Caco-2 (cell line): ENCODE data around the gene TTYH1. TPM values are rescaled to one million over a fixed set of nuclear protein-coding genes. Genes with fewer than 3 reads are reported as not detected.
A peak's percentile ranks its signal among the peaks of the same experiment; 100 is the strongest.
"Not testable (repeated sequence)": the region's sequence is repeated elsewhere in the genome, so short reads cannot be mapped to it uniquely, and the experiment has no call there.

Experiments used
- BruUV-seq: library from RNA; stranded (reverse); fragments of 400-500 nt; replicated peaks from 2 replicates; lab custom pipeline; 2021; lab: Mats Ljungman, UMichigan
- CTCF ChIA-PET: fragments of 300-600 bp; sonication (Branson Sonifier 250); formaldehyde crosslinking; loops from one replicate; lab custom pipeline; 2022; ENCODE audit warnings: antibody characterized with exemption; lab: Charles Lee
- POLR2A ChIA-PET: fragments of 300-600 bp; sonication (Branson Sonifier 250); formaldehyde crosslinking; loops from one replicate; lab custom pipeline; 2022; ENCODE audit warnings: antibody characterized with exemption; lab: Charles Lee
- DNase-seq, 2 experiments: peaks; one replicate each; pipeline versions ENCODE4 v3.0.0 to v3.0.0-alpha.2; 2020 to 2022
- H3K27me3 ChIP-seq: replicated peaks from 2 replicates; pipeline ENCODE4 v1.6.0; 2011; ENCODE audit warnings: low read length; ENCODE audit not compliant: control insufficient read depth, insufficient read depth
- H3K36me3 ChIP-seq: 2 replicates; pipeline ENCODE4 v1.5.1; 2011; ENCODE audit warnings: low read length; ENCODE audit not compliant: control insufficient read depth, insufficient read depth
- H3K4me1 ChIP-seq: fragments of 250-450 bp; sonication (Bioruptor Pico); 2 replicates; pipeline ENCODE4 v1.5.1; 2020; ENCODE audit warnings: mild to moderate bottlenecking
- H3K4me3 ChIP-seq: 2 replicates; pipeline ENCODE4 v1.5.1; 2011; ENCODE audit warnings: low read depth, mild to moderate bottlenecking, control low read depth, low read length
- H3K9me3 ChIP-seq: fragments of 250-450 bp; sonication (Bioruptor Pico); 2 replicates; pipeline ENCODE4 v1.5.1; 2020; ENCODE audit warnings: mild to moderate bottlenecking, moderate library complexity
- H3K27ac Mint-ChIP-seq: one replicate; pipeline ENCODE4 v1.8.0; 2022; ENCODE audit warnings: mixed read lengths; ENCODE audit not compliant: unreplicated experiment
- H3K27me3 Mint-ChIP-seq: one replicate; pipeline ENCODE4 v1.8.0; 2022; ENCODE audit warnings: mixed read lengths; ENCODE audit not compliant: insufficient read depth, unreplicated experiment
- H3K36me3 Mint-ChIP-seq: one replicate; pipeline ENCODE4 v1.8.0; 2022; ENCODE audit warnings: mild to moderate bottlenecking, mixed read lengths; ENCODE audit not compliant: insufficient read depth, unreplicated experiment
- H3K4me1 Mint-ChIP-seq: one replicate; pipeline ENCODE4 v1.8.0; 2022; ENCODE audit warnings: low read depth, mixed read lengths; ENCODE audit not compliant: unreplicated experiment
- H3K4me3 Mint-ChIP-seq: one replicate; pipeline ENCODE4 v1.8.0; 2022; ENCODE audit warnings: mild to moderate bottlenecking, moderate library complexity, mixed read lengths; ENCODE audit not compliant: unreplicated experiment
- H3K9me3 Mint-ChIP-seq: one replicate; pipeline ENCODE4 v1.8.0; 2022; ENCODE audit warnings: mixed read lengths; ENCODE audit not compliant: unreplicated experiment
- CTCF ChIP-seq, 2 experiments: fragments of 200-600 bp in 1 of 2; IDR thresholded peaks; 1 replicate in 1 of 2; 2 replicates in 1 of 2; pipeline versions ENCODE4 v1.5.1 to v1.8.0; 2011 to 2022; ENCODE audit warnings: antibody characterized with exemption in 1 of 2, control low read depth in 1 of 2, inconsistent platforms in 1 of 2, low read depth in 1 of 2, low read length in 1 of 2, mild to moderate bottlenecking in 1 of 2, moderate library complexity in 1 of 2; ENCODE audit not compliant: insufficient read depth in 1 of 2, severe bottlenecking in 1 of 2, unreplicated experiment in 1 of 2
- intact Hi-C: fragments of 100-400 bp; cut with micrococcal nuclease; formaldehyde crosslinking; loops from one replicate; pipeline ENCODE4 v1.10.0; 2022; ENCODE audit not compliant: unreplicated experiment
- total RNA-seq: library from RNA; stranded (reverse); gene quantifications from 2 replicates; pipeline ENCODE4 v1.2.3, GENCODE V29; 2022

The TTYH1 gene
- total RNA-seq, 1 experiment from 2014 or later: not detected

- Histone ChIP-seq H3K36me3 (peaks cover 1% of the 10 kb centered on the region; the same call in 1 of the 2 replicates), H3K4me1 (peaks cover 14% of the 10 kb centered on the region), H3K9me3 (no peaks in the 10 kb centered on the region), H3K27me3 (no peaks in the 10 kb centered on the region), H3K4me3 (no peak overlapping the region)
- H3K4me1 Mint-ChIP-seq: no peaks in the 10 kb centered on the region
- ChIA-PET POLR2A (no interaction called here), CTCF (no interaction called here)
- no peak for TF ChIP-seq CTCF (IDR thresholded peaks at IDR 0.05; ENCODE audit: insufficient read depth in 1 of 2, low read depth in 1 of 2, low read length in 1 of 2, severe bottlenecking in 1 of 2, unreplicated experiment in 1 of 2)
- BruUV-seq: no TSS peak
- DNase-seq: no peak
- no peaks in the 10 kb centered on the region for H3K27me3 Mint-ChIP-seq
- H3K9me3 Mint-ChIP-seq: no peaks in the 10 kb centered on the region
- H3K4me3 Mint-ChIP-seq: no peak overlapping the region
- peaks cover 56% of the 10 kb centered on the region for H3K36me3 Mint-ChIP-seq
- H3K27ac Mint-ChIP-seq: no peak overlapping the region
- intact Hi-C loops: no loop called here
These were observed 25.4 kb downstream of the TTYH1 start for GRCh38 chr19:54440641-54441040.

GRCh38 chr19:54444737-54445136 lies 29.5 kb downstream of the TTYH1 start:
- no peak overlapping the region for H3K4me3 ChIP-seq
- intact Hi-C loops: no loop called here
- H3K4me3 Mint-ChIP-seq: no peak overlapping the region
- BruUV-seq: no TSS peak
- peaks cover 1% of the 10 kb centered on the region; the same call in 1 of the 2 replicates for H3K36me3 ChIP-seq
- peak overlapping the region; percentile 15 for H3K27ac Mint-ChIP-seq
- H3K9me3 Mint-ChIP-seq: no peaks in the 10 kb centered on the region
- peaks cover 70% of the 10 kb centered on the region for H3K36me3 Mint-ChIP-seq
- CTCF ChIA-PET: no interaction called here
- H3K4me1 Mint-ChIP-seq: no peaks in the 10 kb centered on the region
- POLR2A ChIA-PET: no interaction called here
- no peak for TF ChIP-seq CTCF (IDR thresholded peaks at IDR 0.05; ENCODE audit: insufficient read depth in 1 of 2, low read depth in 1 of 2, low read length in 1 of 2, severe bottlenecking in 1 of 2, unreplicated experiment in 1 of 2)
- H3K27me3 Mint-ChIP-seq: no peaks in the 10 kb centered on the region
- no peaks in the 10 kb centered on the region for H3K9me3 ChIP-seq
- H3K27me3 ChIP-seq: no peaks in the 10 kb centered on the region
- H3K4me1 ChIP-seq: peaks cover 27% of the 10 kb centered on the region
- peak; percentile 51 to 79 for DNase-seq

GRCh38 chr19:54446349-54446748 lies 31.1 kb downstream of the TTYH1 start:
- DNase-seq: peak in 1 of 2 experiments; percentile 35
- intact Hi-C loops, H3K9me3 ChIP-seq, H3K4me3 ChIP-seq, BruUV-seq, H3K27ac Mint-ChIP-seq, H3K27me3 Mint-ChIP-seq, H3K27me3 ChIP-seq, H3K9me3 Mint-ChIP-seq, CTCF ChIA-PET, H3K36me3 ChIP-seq, POLR2A ChIA-PET: not testable (repeated sequence)
- peaks cover 27% of the 10 kb centered on the region for H3K4me1 ChIP-seq
- Mint-ChIP-seq H3K4me3 (peak overlapping the region; percentile 92), H3K36me3 (peaks cover 73% of the 10 kb centered on the region), H3K4me1 (peaks cover 13% of the 10 kb centered on the region)
- TF ChIP-seq CTCF (IDR thresholded peaks at IDR 0.05; ENCODE audit: insufficient read depth in 1 of 2, low read depth in 1 of 2, low read length in 1 of 2, severe bottlenecking in 1 of 2, unreplicated experiment in 1 of 2): peak; percentile 6 to 19
